NCI-H1105 (cell line): ENCODE data around the gene GFOD1.

Experiments used
- DNase-seq: peaks from one replicate; lab custom pipeline; 2025; lab: John Stamatoyannopoulos, UW

GFOD1 gene

GRCh38 chr6:13487122-13488014 lies at the start of gene GFOD1:
TSS of gene GFOD1 (minus strand) at chr6:13487600. CDS start at chr6:13486890, 710 bp downstream.
- peak; percentile 74 for DNase-seq

GRCh38 chr6:13536796-13537526 lies 49.6 kb upstream of the GFOD1 start:
- no peak for DNase-seq

- no peak for DNase-seq
Observed at GRCh38 chr6:13535306-13535705, 47.9 kb upstream of the GFOD1 start.

- no peak for DNase-seq
Observed at GRCh38 chr6:13534536-13534935, 47.1 kb upstream of the GFOD1 start.

- no peak for DNase-seq
Observed at GRCh38 chr6:13531956-13532355, 44.6 kb upstream of the GFOD1 start.

- DNase-seq: no peak
Observed at GRCh38 chr6:13528777-13529343, 41.5 kb upstream of the GFOD1 start.

- DNase-seq: no peak
Observed at GRCh38 chr6:13528232-13528631, 40.8 kb upstream of the GFOD1 start.

GRCh38 chr6:13527671-13528056 lies 40.3 kb upstream of the GFOD1 start:
- DNase-seq: no peak

- DNase-seq: peak; percentile 54
Observed at GRCh38 chr6:13526727-13527670, 39.6 kb upstream of the GFOD1 start.

- no peak for DNase-seq
Observed at GRCh38 chr6:13526357-13526726, 38.9 kb upstream of the GFOD1 start.

- DNase-seq: no peak
Observed at GRCh38 chr6:13524801-13525508, 37.6 kb upstream of the GFOD1 start.

- DNase-seq: no peak
Observed at GRCh38 chr6:13523826-13524622, 36.6 kb upstream of the GFOD1 start.

GRCh38 chr6:13522656-13523055 lies 35.3 kb upstream of the GFOD1 start:
- no peak for DNase-seq

- DNase-seq: no peak
Observed at GRCh38 chr6:13519839-13520238, 32.4 kb upstream of the GFOD1 start.

- DNase-seq: no peak
Observed at GRCh38 chr6:13517116-13517515, 29.7 kb upstream of the GFOD1 start.

GRCh38 chr6:13515912-13516311 lies 28.5 kb upstream of the GFOD1 start:
- no peak for DNase-seq

GRCh38 chr6:13513626-13514502 lies 26.5 kb upstream of the GFOD1 start:
- DNase-seq: no peak

GRCh38 chr6:13512900-13513299 lies 25.5 kb upstream of the GFOD1 start:
- no peak for DNase-seq
